ENCODE results near the gene TBCK.

The TBCK gene

GRCh38 chr4:106035204-106035603 lies 280.8 kb downstream of the TBCK start:
- TF ChIP-seq CTCF (IDR thresholded peaks at IDR 0.05; ENCODE audit: extremely low read depth, insufficient read depth, missing control alignments) = no peak
- DNase-seq (ENCODE audit: low spot score) = no peak
- in situ Hi-C loops (cut with MboI; ENCODE audit: low pct_unique_long_range_greater_than_20kb, low sequenced_read_pairs, unreplicated experiment) = no loop called here

- no peak for DNase-seq (ENCODE audit: low spot score)
- in situ Hi-C loops (cut with MboI; ENCODE audit: low pct_unique_long_range_greater_than_20kb, low sequenced_read_pairs, unreplicated experiment) = no loop called here
- no peak for TF ChIP-seq CTCF (IDR thresholded peaks at IDR 0.05; ENCODE audit: extremely low read depth, insufficient read depth, missing control alignments)
These were observed 281.3 kb downstream of the TBCK start for GRCh38 chr4:106034751-106035150.

GRCh38 chr4:106034220-106034619 lies 281.8 kb downstream of the TBCK start:
- no peak for DNase-seq (ENCODE audit: low spot score)
- in situ Hi-C loops (cut with MboI; ENCODE audit: low pct_unique_long_range_greater_than_20kb, low sequenced_read_pairs, unreplicated experiment) = no loop called here
- no peak for TF ChIP-seq CTCF (IDR thresholded peaks at IDR 0.05; ENCODE audit: extremely low read depth, insufficient read depth, missing control alignments)

DNA sequence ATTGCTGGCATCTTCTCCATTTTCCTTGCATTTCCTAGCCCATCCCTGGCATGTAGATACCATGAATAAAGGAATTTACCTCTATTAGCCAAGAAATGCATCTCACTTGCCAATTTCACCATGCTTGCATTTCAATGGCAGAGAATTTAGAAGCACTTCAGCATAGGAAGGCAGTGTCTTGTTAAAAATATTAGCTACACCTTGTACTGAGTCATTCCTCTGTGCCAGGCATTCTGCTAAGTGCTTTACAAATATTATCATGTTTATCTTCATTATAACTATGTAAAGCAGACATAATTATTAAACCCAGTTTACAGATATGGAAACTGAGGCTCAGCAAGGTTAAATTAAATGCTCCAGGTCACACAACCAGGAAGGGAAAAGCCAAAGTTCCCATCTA lies 282.5 kb downstream of the TBCK start:
- in situ Hi-C loops (cut with MboI; ENCODE audit: low pct_unique_long_range_greater_than_20kb, low sequenced_read_pairs, unreplicated experiment) = no loop called here
- no peak for TF ChIP-seq CTCF (IDR thresholded peaks at IDR 0.05; ENCODE audit: extremely low read depth, insufficient read depth, missing control alignments)
- DNase-seq (ENCODE audit: low spot score) = no peak

GRCh38 chr4:106032851-106033286 lies 283.1 kb downstream of the TBCK start:
- in situ Hi-C loops (cut with MboI; ENCODE audit: low pct_unique_long_range_greater_than_20kb, low sequenced_read_pairs, unreplicated experiment) = no loop called here
- TF ChIP-seq CTCF (IDR thresholded peaks at IDR 0.05; ENCODE audit: extremely low read depth, insufficient read depth, missing control alignments) = no peak
- DNase-seq (ENCODE audit: low spot score) = no peak

GRCh38 chr4:106022454-106022853 lies 293.6 kb downstream of the TBCK start:
- DNase-seq (ENCODE audit: low spot score) = no peak
- in situ Hi-C loops (cut with MboI; ENCODE audit: low pct_unique_long_range_greater_than_20kb, low sequenced_read_pairs, unreplicated experiment) = no loop called here
- TF ChIP-seq CTCF (IDR thresholded peaks at IDR 0.05; ENCODE audit: extremely low read depth, insufficient read depth, missing control alignments) = no peak
